HEK293 (cell line): ENCODE measurements around the gene PDPR.
"Not testable (repeated sequence)": the region's sequence is repeated elsewhere in the genome, so short reads cannot be mapped to it uniquely, and the experiment has no call there.

Source experiments
- MZF1 ChIP-seq: fragments of 450-650 bp; formaldehyde crosslinking; IDR thresholded peaks from 2 replicates; pipeline ENCODE4 v1.5.1; 2017; ENCODE audit warnings: missing biosample characterization, missing genetic modification characterization, borderline replicate concordance
- TF ChIP-seq, protein P1 (sequence below): fragments of 450-650 bp; formaldehyde crosslinking; IDR thresholded peaks from 2 replicates; pipeline ENCODE4 v1.5.1; 2016; ENCODE audit warnings: missing biosample characterization, missing genetic modification characterization

- TF ChIP-seq MZF1 (tag by site-specific recombination) = not testable (repeated sequence)
- TF ChIP-seq, protein P1, sequence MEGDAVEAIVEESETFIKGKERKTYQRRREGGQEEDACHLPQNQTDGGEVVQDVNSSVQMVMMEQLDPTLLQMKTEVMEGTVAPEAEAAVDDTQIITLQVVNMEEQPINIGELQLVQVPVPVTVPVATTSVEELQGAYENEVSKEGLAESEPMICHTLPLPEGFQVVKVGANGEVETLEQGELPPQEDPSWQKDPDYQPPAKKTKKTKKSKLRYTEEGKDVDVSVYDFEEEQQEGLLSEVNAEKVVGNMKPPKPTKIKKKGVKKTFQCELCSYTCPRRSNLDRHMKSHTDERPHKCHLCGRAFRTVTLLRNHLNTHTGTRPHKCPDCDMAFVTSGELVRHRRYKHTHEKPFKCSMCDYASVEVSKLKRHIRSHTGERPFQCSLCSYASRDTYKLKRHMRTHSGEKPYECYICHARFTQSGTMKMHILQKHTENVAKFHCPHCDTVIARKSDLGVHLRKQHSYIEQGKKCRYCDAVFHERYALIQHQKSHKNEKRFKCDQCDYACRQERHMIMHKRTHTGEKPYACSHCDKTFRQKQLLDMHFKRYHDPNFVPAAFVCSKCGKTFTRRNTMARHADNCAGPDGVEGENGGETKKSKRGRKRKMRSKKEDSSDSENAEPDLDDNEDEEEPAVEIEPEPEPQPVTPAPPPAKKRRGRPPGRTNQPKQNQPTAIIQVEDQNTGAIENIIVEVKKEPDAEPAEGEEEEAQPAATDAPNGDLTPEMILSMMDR (tag by site-specific recombination) = not testable (repeated sequence)
Observed at GRCh38 chr16:70113599-70113981, 542 bp upstream of the PDPR start.
